GM23338 (cell line): ENCODE results near the gene TTC6. TPM values are rescaled to one million over a fixed set of nuclear protein-coding genes. Genes with fewer than 3 reads are reported as not detected.

Source experiments
- ATAC-seq: fragments of 200-7000 bp; cut with Tn5 transposase; 3 replicates; pipeline ENCODE4 v1.9.1; 2020
- DNase-seq: peaks from one replicate; pipeline ENCODE4 v3.0.0-alpha.2; 2015; ENCODE audit warnings: low spot score
- H2AFZ ChIP-seq: fragments of 200-600 bp; sonication (generic); 2 replicates; pipeline ENCODE4 v1.8.0; 2016; ENCODE audit warnings: antibody characterized with exemption, mild to moderate bottlenecking, moderate library complexity
- H3F3A ChIP-seq: fragments of 200-600 bp; sonication (generic); replicated peaks from 2 replicates; pipeline ENCODE4 v1.8.0; 2017; ENCODE audit warnings: antibody characterized with exemption, mixed run types, low read depth
- H3K27ac ChIP-seq: fragments of 200-600 bp; sonication (generic); 2 replicates; pipeline ENCODE4 v1.6.1; 2016; ENCODE audit warnings: low read depth
- H3K27me3 ChIP-seq: fragments of 200-600 bp; sonication (generic); 2 replicates; pipeline ENCODE4 v1.8.0; 2016; ENCODE audit warnings: mild to moderate bottlenecking, mixed run types, moderate library complexity; ENCODE audit not compliant: insufficient read depth
- H3K36me3 ChIP-seq: fragments of 200-600 bp; sonication (generic); 2 replicates; pipeline ENCODE4 v1.8.0; 2016; ENCODE audit warnings: mild to moderate bottlenecking; ENCODE audit not compliant: insufficient read depth
- H3K4me1 ChIP-seq: fragments of 200-600 bp; sonication (generic); 2 replicates; pipeline ENCODE4 v1.8.0; 2016; ENCODE audit warnings: mild to moderate bottlenecking, moderate library complexity; ENCODE audit not compliant: insufficient read depth
- H3K4me2 ChIP-seq: fragments of 200-600 bp; sonication (generic); 2 replicates; pipeline ENCODE4 v1.7.1; 2017; ENCODE audit warnings: mixed run types
- H3K4me3 ChIP-seq: fragments of 200-600 bp; sonication (generic); 2 replicates; pipeline ENCODE4 v1.6.1; 2016; ENCODE audit warnings: mixed run types
- H3K79me2 ChIP-seq: fragments of 200-600 bp; sonication (generic); replicated peaks from 2 replicates; pipeline ENCODE4 v1.8.0; 2017; ENCODE audit warnings: mild to moderate bottlenecking; ENCODE audit not compliant: insufficient read depth
- H3K9me2 ChIP-seq: fragments of 200-600 bp; sonication (generic); 2 replicates; pipeline ENCODE4 v1.8.0; 2017; ENCODE audit not compliant: insufficient read depth
- H4K20me1 ChIP-seq: fragments of 200-600 bp; sonication (generic); replicated peaks from 2 replicates; pipeline ENCODE4 v1.8.0; 2017; ENCODE audit warnings: mild to moderate bottlenecking; ENCODE audit not compliant: insufficient read depth
- H3K27ac Mint-ChIP-seq: 2 replicates; pipeline ENCODE4 v1.8.0; 2020; ENCODE audit warnings: inconsistent platforms, mild to moderate bottlenecking, moderate library complexity, mixed read lengths
- H3K27me3 Mint-ChIP-seq: 3 replicates; pipeline ENCODE4 v1.8.0; 2022; ENCODE audit warnings: low read depth, mild to moderate bottlenecking, moderate library complexity, mixed read lengths, inconsistent platforms; ENCODE audit not compliant: insufficient read depth, poor library complexity
- H3K36me3 Mint-ChIP-seq: 3 replicates; pipeline ENCODE4 v1.8.0; 2021; ENCODE audit warnings: low read depth, mild to moderate bottlenecking, inconsistent platforms, moderate library complexity, mixed read lengths
- H3K4me1 Mint-ChIP-seq: 3 replicates; pipeline ENCODE4 v1.8.0; 2020; ENCODE audit warnings: mild to moderate bottlenecking, inconsistent platforms, mixed read lengths
- H3K4me3 Mint-ChIP-seq: 3 replicates; pipeline ENCODE4 v1.8.0; 2021; ENCODE audit warnings: moderate library complexity, mild to moderate bottlenecking, inconsistent platforms, mixed read lengths
- H3K9me3 Mint-ChIP-seq: 3 replicates; pipeline ENCODE4 v1.8.0; 2020; ENCODE audit warnings: moderate library complexity, mild to moderate bottlenecking, inconsistent platforms, mixed read lengths
- CREB1 ChIP-seq: fragments of 250-450 bp; sonication (Bioruptor Pico); IDR thresholded peaks from 2 replicates; pipeline ENCODE4 v1.5.0; 2020; ENCODE audit warnings: low read depth, mild to moderate bottlenecking, moderate library complexity
- CTCF ChIP-seq, 2 experiments: fragments of 200-600 bp in 1 of 2; sonication (generic) in 1 of 2; conservative IDR thresholded peaks; 2 replicates each; pipeline versions ENCODE4 v1.5.1 to v1.6.1; 2016 to 2017; ENCODE audit warnings: antibody characterized with exemption in 2 of 2, low read depth in 2 of 2, mild to moderate bottlenecking in 2 of 2, moderate library complexity in 1 of 2
- EZH2 ChIP-seq: fragments of 200-600 bp; sonication (generic); IDR thresholded peaks from one replicate; pipeline ENCODE4 v1.8.0; 2017; ENCODE audit warnings: antibody characterized with exemption, mild to moderate bottlenecking, low read depth; ENCODE audit not compliant: unreplicated experiment
- EZH2phosphoT487 ChIP-seq: fragments of 200-600 bp; sonication (generic); IDR thresholded peaks from one replicate; pipeline ENCODE4 v1.8.1; 2018; ENCODE audit warnings: antibody characterized with exemption; ENCODE audit not compliant: unreplicated experiment
- JUNB ChIP-seq: IDR thresholded peaks from one replicate; pipeline ENCODE4 v1.6.1; 2016; ENCODE audit warnings: antibody characterized with exemption; ENCODE audit not compliant: unreplicated experiment
- NANOG ChIP-seq: IDR thresholded peaks from 2 replicates; pipeline ENCODE4 v1.6.1; 2016; ENCODE audit warnings: antibody characterized with exemption, borderline replicate concordance
- POLR2AphosphoS5 ChIP-seq: IDR thresholded peaks from 2 replicates; pipeline ENCODE4 v1.6.1; 2016; ENCODE audit warnings: antibody characterized with exemption, low read depth
- STAT1 ChIP-seq: IDR thresholded peaks from one replicate; pipeline ENCODE4 v1.6.1; 2016; ENCODE audit warnings: antibody characterized with exemption; ENCODE audit not compliant: unreplicated experiment
- ZNF114 ChIP-seq: fragments of 250-450 bp; sonication (Bioruptor Pico); IDR thresholded peaks from 2 replicates; pipeline ENCODE4 v1.5.0; 2020; ENCODE audit warnings: mild to moderate bottlenecking, moderate library complexity
- ZNF462 ChIP-seq: fragments of 250-450 bp; sonication (Bioruptor Pico); IDR thresholded peaks from 2 replicates; pipeline ENCODE4 v1.5.0; 2020; ENCODE audit warnings: mild to moderate bottlenecking, moderate library complexity
- polyA plus RNA-seq: library from polyadenylated mRNA; unstranded; fragments of >200 nt; fragmentation: Nextera tagmentation; extraction: Ambion mirVana; gene quantifications from 2 replicates; pipeline ENCODE4 v1.2.1, GENCODE V29; 2016
- total RNA-seq: library from RNA; depleted of rRNA; stranded (reverse); fragments of >200 nt; shearing (Covaris generic); gene quantifications from 2 replicates; pipeline ENCODE4 v1.2.3, GENCODE V29; 2014

The TTC6 gene
- total and polyA plus RNA-seq, 2 experiments from 2014 or later, result 0.31 TPM; not detected in 1

GRCh38 chr14:37641117-37641516 is 45.7 kb downstream of the TTC6 start (continued):
- TF ChIP-seq CTCF (conservative IDR thresholded peaks at IDR 0.05; ENCODE audit: low read depth in 2 of 2), result no peak
- TF ChIP-seq EZH2phosphoT487, result no peak
- no peak for TF ChIP-seq STAT1
- no peak for TF ChIP-seq ZNF114
- TF ChIP-seq POLR2AphosphoS5, result no peak
- no peak for TF ChIP-seq JUNB
- TF ChIP-seq CREB1 (CRISPR knock-in tag), result no peak
- TF ChIP-seq NANOG, result no peak

- Mint-ChIP-seq H3K9me3 (no peaks in the 10 kb centered on the region), H3K27ac (no peak overlapping the region; the same call in 1 of the 2 replicates), H3K4me3 (no peak overlapping the region), H3K4me1 (no peaks in the 10 kb centered on the region), H3K27me3 (no peaks in the 10 kb centered on the region), H3K36me3 (no peaks in the 10 kb centered on the region)
- no peak for TF ChIP-seq CTCF (conservative IDR thresholded peaks at IDR 0.05; ENCODE audit: low read depth in 2 of 2)
- no peak for TF ChIP-seq JUNB
- no peak for TF ChIP-seq EZH2
- H4K20me1 ChIP-seq, result no peaks in the 10 kb centered on the region
- DNase-seq (no peak), ATAC-seq (no peak)
- H2AFZ ChIP-seq, result no peak overlapping the region
- H3K27ac ChIP-seq, result no peak overlapping the region
- H3K9me2 ChIP-seq, result no peaks in the 10 kb centered on the region
- H3K36me3 ChIP-seq, result no peaks in the 10 kb centered on the region
- no peaks in the 10 kb centered on the region for H3K27me3 ChIP-seq
- no peaks in the 10 kb centered on the region for H3F3A ChIP-seq
- no peak overlapping the region for H3K4me3 ChIP-seq
- H3K4me2 ChIP-seq, result no peak overlapping the region
- H3K79me2 ChIP-seq, result no peaks in the 10 kb centered on the region
- H3K4me1 ChIP-seq, result no peaks in the 10 kb centered on the region
Measured at GRCh38 chr14:37642125-37642524, 46.7 kb downstream of the TTC6 start.

GRCh38 chr14:37643701-37644100 is 48.3 kb downstream of the TTC6 start:
- Mint-ChIP-seq H3K27ac (no peak overlapping the region), H3K27me3 (no peaks in the 10 kb centered on the region), H3K36me3 (no peaks in the 10 kb centered on the region), H3K4me3 (no peak overlapping the region), H3K9me3 (no peaks in the 10 kb centered on the region), H3K4me1 (no peaks in the 10 kb centered on the region)
- no peaks in the 10 kb centered on the region for H3K79me2 ChIP-seq
- no peaks in the 10 kb centered on the region for H3K36me3 ChIP-seq
- H3K4me3 ChIP-seq, result no peak overlapping the region
- no peaks in the 10 kb centered on the region for H3F3A ChIP-seq
- DNase-seq, result no peak
- no peaks in the 10 kb centered on the region for H4K20me1 ChIP-seq
- no peak for ATAC-seq
- no peak overlapping the region for H2AFZ ChIP-seq
- H3K27me3 ChIP-seq, result no peaks in the 10 kb centered on the region
- H3K27ac ChIP-seq, result no peak overlapping the region
- no peaks in the 10 kb centered on the region for H3K9me2 ChIP-seq
- no peaks in the 10 kb centered on the region for H3K4me1 ChIP-seq
- H3K4me2 ChIP-seq, result no peak overlapping the region
- TF ChIP-seq STAT1 (no peak), CREB1 (CRISPR knock-in tag) (no peak), JUNB (no peak), EZH2phosphoT487 (no peak), EZH2 (no peak), ZNF462 (CRISPR knock-in tag) (no peak), NANOG (no peak)
